Measurements from ENCODE around the gene RAP1B. TPM values are rescaled to one million over a fixed set of nuclear protein-coding genes. Genes with fewer than 3 reads are reported as not detected.

RAP1B gene
- total and polyA plus RNA-seq, 2 of the 13 experiments (the other 11 are each of a cell fraction or from before 2014, with no cell fraction given): 71.1 to 92.7 TPM

DNA sequence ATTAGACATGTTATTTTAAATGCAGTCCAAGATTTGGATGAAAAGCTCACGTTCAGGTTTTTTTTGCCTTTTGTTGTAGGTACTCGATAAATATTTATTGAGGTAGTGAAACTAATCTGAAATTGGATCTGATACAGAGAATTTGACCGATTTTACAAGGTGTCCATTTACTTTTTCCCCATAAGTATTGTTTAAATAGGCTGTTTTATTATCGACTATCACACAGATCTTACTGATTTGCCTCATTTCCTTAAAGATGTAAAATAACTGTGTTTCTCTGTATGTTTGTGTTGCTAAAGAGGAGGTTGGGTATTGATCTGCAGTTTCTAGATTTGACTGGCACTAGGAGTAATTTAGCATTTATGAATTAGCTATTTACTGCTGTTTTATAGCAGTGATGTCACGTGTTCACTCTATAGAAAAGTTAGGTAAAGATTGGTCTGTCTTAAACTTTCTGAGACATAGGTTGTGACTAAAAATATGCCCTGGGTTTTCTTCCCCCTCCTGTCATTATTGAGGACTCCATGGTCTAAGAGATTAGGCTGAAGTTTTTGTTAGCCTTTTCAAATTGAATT, 3.5 kb downstream of the RAP1B start:
- WGBS (ENCODE audit: low lambda C conversion rate): 75% methylated on average over 5 of the region's 5 CpGs
- FAIRE-seq (no peak), DNase-seq (ENCODE audit: low spot score) (no peak), ATAC-seq (no peak)
- Histone ChIP-seq H3K27me3 (ENCODE audit: control insufficient read depth in 1 of 2, insufficient read depth in 2 of 2, low read length in 2 of 2) (no peaks in the 10 kb centered on the region; a peak in 1 of 5 replicates), H4K20me1 (ENCODE audit: insufficient read depth, low read length) (peaks cover 48% of the 10 kb centered on the region), H2AFZ (ENCODE audit: low read length) (no peak overlapping the region), H3K36me3 (replicated peaks in 1 of 2; ENCODE audit: control insufficient read depth in 1 of 2, insufficient read depth in 2 of 2, low read length in 2 of 2) (no peaks in the 10 kb centered on the region; a peak in 1 of 5 replicates), H3K4me3 (replicated peaks in 1 of 3; ENCODE audit: insufficient read depth in 1 of 3, low read depth in 2 of 3, low read length in 3 of 3) (peak overlapping the region; percentile 2 to 11 (median 2); a peak in 3 of 6 replicates), H3K4me2 (ENCODE audit: low read depth, low read length) (peak overlapping the region; percentile 80), H3K9me3 (ENCODE audit: low read length) (no peaks in the 10 kb centered on the region), H3K27ac (ENCODE audit: extremely low read length, insufficient read depth, low read length) (no peak overlapping the region), H3K9ac (ENCODE audit: insufficient read depth, low read depth, low read length) (no peak overlapping the region), H3K4me1 (ENCODE audit: insufficient read depth, low read length) (peaks cover 44% of the 10 kb centered on the region), H3K79me2 (ENCODE audit: insufficient read depth, low read length) (peaks cover 79% of the 10 kb centered on the region)
- intact Hi-C loops (cut with micrococcal nuclease; ENCODE audit: unreplicated experiment): loop anchor here (5.0 kb wide), 2 partner anchors 193 to 272 kb away; partner anchors contain the start of gene MDM2
- no TSS peak for BruUV-seq (replicated peaks)
- CTCF ChIA-PET (ENCODE audit: low intra/inter-chr PET ratio, low total read pairs): no interaction called here
- POLR2A ChIA-PET: no interaction called here
- in situ Hi-C loops (cut with HindIII; ENCODE audit: extremely low pct_ligation_motif_present, low pct_unique_long_range_greater_than_20kb): no loop called here
- TF ChIP-seq ZNF639 (CRISPR knock-in tag; conservative IDR thresholded peaks at IDR 0.05) (no peak), CREB1 (IDR thresholded peaks at IDR 0.05) (no peak), CREB1 (CRISPR knock-in tag; IDR thresholded peaks at IDR 0.05) (no peak), ZNF367 (CRISPR knock-in tag; IDR thresholded peaks at IDR 0.05; ENCODE audit: borderline replicate concordance) (no peak), RAD21 (CRISPR knock-in tag; IDR thresholded peaks at IDR 0.05) (no peak), SP140L (CRISPR knock-in tag; IDR thresholded peaks at IDR 0.05; ENCODE audit: borderline replicate concordance) (no peak), ZSCAN29 (CRISPR knock-in tag; conservative IDR thresholded peaks at IDR 0.05) (no peak), SNAPC4 (CRISPR knock-in tag; IDR thresholded peaks at IDR 0.05) (no peak), STAT5B (CRISPR knock-in tag; IDR thresholded peaks at IDR 0.05) (no peak), PLRG1 (conservative IDR thresholded peaks at IDR 0.05) (no peak), NFYB (CRISPR knock-in tag; IDR thresholded peaks at IDR 0.05) (no peak), SNAPC2 (CRISPR knock-in tag; IDR thresholded peaks at IDR 0.05) (no peak), KLF16 (CRISPR knock-in tag; IDR thresholded peaks at IDR 0.05) (no peak)
- TF ChIP-seq, protein P1, sequence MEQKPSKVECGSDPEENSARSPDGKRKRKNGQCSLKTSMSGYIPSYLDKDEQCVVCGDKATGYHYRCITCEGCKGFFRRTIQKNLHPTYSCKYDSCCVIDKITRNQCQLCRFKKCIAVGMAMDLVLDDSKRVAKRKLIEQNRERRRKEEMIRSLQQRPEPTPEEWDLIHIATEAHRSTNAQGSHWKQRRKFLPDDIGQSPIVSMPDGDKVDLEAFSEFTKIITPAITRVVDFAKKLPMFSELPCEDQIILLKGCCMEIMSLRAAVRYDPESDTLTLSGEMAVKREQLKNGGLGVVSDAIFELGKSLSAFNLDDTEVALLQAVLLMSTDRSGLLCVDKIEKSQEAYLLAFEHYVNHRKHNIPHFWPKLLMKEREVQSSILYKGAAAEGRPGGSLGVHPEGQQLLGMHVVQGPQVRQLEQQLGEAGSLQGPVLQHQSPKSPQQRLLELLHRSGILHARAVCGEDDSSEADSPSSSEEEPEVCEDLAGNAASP (CRISPR knock-in tag; IDR thresholded peaks at IDR 0.05; ENCODE audit: borderline replicate concordance): no peak

Measured in HepG2 (cell line).